GM12875 (cell line): ENCODE data around the gene DSCAM.

Experiments used
- H3K4me3 ChIP-seq: one replicate; pipeline ENCODE4 v1.5.1; 2011; ENCODE audit warnings: low read depth, low read length, control low read depth
- TF ChIP-seq, protein P1 (sequence below): IDR thresholded peaks from 2 replicates; pipeline ENCODE4 v1.5.1; 2011; ENCODE audit warnings: low read depth, mild to moderate bottlenecking, control low read depth, inconsistent platforms, low read length, moderate library complexity, borderline replicate concordance; ENCODE audit not compliant: insufficient read depth

DSCAM gene

DNA sequence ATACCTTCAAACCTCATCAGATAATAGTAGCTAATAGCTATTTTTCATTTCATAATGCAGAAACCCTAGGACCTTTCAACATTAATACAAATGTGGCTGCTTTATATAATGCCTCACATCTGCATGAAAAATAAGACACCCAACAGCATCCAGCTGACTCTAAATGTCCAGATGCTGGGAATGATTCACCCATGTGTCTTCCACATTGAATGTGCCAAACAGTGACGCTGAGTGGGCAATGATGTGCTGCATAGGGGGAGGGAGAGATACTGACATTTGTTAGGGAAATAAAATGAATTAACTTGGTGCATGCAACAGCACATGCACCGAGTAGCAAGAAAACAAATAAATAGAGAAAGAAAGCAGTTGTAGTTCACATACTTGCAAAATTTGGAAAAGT lies 199.3 kb downstream of the DSCAM start:
- H3K4me3 ChIP-seq, result no peak overlapping the region
- TF ChIP-seq, protein P1, sequence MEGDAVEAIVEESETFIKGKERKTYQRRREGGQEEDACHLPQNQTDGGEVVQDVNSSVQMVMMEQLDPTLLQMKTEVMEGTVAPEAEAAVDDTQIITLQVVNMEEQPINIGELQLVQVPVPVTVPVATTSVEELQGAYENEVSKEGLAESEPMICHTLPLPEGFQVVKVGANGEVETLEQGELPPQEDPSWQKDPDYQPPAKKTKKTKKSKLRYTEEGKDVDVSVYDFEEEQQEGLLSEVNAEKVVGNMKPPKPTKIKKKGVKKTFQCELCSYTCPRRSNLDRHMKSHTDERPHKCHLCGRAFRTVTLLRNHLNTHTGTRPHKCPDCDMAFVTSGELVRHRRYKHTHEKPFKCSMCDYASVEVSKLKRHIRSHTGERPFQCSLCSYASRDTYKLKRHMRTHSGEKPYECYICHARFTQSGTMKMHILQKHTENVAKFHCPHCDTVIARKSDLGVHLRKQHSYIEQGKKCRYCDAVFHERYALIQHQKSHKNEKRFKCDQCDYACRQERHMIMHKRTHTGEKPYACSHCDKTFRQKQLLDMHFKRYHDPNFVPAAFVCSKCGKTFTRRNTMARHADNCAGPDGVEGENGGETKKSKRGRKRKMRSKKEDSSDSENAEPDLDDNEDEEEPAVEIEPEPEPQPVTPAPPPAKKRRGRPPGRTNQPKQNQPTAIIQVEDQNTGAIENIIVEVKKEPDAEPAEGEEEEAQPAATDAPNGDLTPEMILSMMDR, result no peak

DNA sequence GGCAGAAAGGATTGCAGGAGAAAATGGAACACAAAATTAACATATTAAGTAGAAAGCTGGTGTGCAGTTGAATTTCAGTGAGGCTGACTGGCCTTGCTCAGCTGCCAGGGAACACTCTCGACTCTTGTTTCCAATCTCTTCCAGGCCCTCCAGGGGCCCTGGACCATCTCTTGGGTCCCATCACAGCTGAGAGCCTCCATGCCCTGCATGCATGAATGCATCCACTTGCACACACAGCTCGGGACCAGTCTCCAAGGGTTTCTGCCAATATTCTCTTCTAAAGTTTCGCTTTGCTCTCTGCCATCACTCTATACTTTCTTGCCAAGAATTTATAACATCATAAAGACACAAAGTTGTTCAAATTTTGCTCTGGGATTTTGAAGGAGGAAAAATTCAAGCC lies 200.3 kb downstream of the DSCAM start:
- H3K4me3 ChIP-seq, result no peak overlapping the region
- TF ChIP-seq, protein P1, result no peak

DNA sequence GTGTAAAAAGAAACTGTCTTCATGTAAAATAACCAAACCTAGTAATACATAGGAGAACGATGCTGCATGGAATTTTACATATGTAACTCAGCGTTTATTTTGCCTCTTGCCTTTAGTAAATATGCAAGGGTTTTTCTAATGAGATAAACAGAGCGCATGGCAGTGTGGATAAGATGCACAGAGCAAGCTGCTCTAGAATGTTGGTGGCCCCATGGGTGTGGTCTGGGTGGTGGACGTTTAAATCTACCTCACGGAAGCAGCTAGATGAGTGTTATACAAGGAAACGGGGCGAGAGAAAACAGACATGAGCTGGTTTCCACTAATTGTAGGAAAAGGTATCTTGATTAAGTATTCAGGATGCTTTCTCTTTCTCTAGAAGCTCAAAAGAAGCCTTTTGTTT lies 205.9 kb downstream of the DSCAM start:
- no peak overlapping the region for H3K4me3 ChIP-seq
- TF ChIP-seq, protein P1, result no peak

DNA sequence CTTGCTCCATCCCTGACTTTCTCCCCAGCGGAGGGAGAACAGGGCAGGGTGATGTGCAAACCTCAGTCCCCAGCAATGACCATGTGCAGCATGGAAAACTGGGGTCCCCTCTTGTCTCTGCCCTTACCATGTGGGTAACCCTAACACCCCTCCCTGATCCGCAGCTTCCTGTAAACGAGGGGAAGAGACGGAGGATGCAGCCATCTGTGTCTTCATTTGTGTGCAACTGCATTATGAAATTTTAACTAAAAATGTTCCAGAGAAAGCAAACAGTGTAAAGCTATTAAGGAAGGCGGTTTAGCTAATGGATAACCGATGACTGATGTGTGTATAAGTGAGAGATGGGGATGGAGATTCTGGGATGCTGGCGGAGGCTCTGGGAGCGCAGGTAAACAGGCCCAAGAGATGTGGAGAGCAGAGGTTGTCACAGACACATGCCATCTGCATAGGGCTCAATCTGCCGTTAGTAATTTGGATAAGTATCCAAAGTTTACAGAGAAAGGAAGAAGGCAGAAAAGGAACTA lies 206.6 kb downstream of the DSCAM start:
- TF ChIP-seq, protein P1, result no peak
- no peak overlapping the region for H3K4me3 ChIP-seq

DNA sequence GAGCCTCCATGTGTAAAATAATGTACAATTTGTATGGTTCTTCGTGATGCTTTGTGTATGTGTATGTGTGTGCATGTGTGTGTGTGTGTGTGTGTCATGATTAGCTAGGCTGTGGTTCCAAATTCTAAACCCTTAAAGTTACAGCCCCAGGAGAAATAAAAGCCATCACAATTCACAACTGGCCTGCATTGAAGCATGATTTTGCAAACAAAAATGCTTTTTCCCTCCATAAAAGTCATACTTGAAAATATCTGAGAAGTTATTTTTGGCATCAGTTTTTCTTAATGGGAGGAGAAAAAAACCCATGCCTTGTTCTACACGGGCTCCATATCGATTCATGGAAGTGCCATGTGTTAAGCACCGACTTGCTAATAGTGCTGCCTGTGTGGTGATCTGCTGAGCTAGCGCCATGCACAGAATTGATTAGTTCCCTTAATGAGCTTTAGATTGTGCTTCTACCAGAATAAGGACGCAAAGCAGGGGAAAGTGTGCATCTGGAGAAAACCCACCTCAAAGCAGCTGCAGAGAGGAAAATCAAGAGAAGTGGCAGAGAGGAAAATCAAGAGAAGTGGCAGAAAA lies 207.3 kb downstream of the DSCAM start:
- TF ChIP-seq, protein P1, result no peak
- H3K4me3 ChIP-seq, result no peak overlapping the region

DNA sequence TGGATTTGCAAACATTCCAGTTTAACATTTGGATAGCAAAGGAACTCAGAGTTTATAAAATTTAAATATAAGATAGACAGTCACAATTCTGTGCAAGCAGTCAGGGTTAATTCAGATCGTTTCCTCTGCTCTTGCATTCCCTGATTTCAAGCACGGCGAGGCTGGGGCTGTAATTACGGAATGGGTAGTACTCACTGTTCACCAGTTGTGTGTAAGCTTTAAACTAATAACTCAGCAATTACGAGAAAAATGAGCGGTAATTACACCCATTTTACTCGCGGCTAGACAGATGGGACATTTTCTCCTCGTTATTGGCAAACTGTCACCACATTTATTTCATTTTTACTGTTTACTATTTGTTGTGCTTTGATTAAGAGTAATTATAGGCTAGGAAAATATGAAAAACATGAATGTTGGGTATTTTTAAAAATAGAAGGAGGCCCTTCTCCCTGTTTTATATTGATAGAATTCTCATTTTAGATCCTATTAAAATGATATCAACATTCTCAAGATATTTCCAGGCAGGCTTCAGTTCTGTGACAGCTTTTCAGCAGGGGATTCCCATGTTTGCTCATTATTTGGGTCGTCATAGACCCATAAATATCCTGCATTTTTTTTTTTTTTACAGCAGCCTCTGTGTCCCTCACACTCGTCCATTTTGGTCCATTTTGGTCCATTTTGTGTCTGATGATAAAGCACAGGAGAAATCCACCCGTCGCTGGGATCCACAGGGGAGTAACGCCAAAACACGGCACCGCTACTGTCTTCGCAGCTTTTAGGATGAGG lies 208.3 kb downstream of the DSCAM start:
- H3K4me3 ChIP-seq, result no peak overlapping the region
- TF ChIP-seq, protein P1, result no peak

DNA sequence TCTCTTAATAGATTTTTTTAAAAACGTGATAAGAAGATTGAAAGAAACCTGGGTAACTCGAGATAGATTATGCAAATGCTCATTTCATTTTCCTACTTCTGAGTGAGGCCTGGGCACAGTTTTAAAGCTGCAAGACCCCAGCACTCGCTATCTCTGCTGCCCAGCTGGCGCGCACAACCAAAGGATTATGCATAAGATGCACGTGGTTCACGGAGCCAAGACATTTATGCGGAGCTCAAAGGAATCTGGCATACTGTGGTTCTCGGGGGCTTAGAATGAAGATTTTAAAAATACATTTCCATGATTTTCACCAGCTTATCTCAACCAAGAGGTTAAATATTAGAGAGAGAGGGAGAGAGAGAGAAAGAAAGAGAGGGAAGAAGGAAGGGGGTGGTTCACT lies 210.9 kb downstream of the DSCAM start:
- TF ChIP-seq, protein P1, result no peak
- no peak overlapping the region for H3K4me3 ChIP-seq
